ENCODE results near the gene OR1M1. TPM values are rescaled to one million over a fixed set of nuclear protein-coding genes. Genes with fewer than 3 reads are reported as not detected.

Gene OR1M1
- total RNA-seq, 3 donors from 2014 or later, result not detected

- no peak for TF ChIP-seq CTCF (IDR thresholded peaks at IDR 0.05)
- H3K4me3 ChIP-seq, result no peak overlapping the region
- DNase-seq (no peak), ATAC-seq (no peak)
- intact Hi-C loops (cut with DNase I, micrococcal nuclease), result no loop called here
- no peaks in the 10 kb centered on the region for H3K4me1 ChIP-seq (ENCODE audit: low read depth)
- H3K36me3 ChIP-seq (ENCODE audit: low read depth), result no peaks in the 10 kb centered on the region
- H3K9me3 ChIP-seq, result no peaks in the 10 kb centered on the region
Measured at GRCh38 chr19:9116547-9116946, 29.7 kb downstream of the OR1M1 start.

- H3K4me1 ChIP-seq (ENCODE audit: low read depth), result no peaks in the 10 kb centered on the region
- ATAC-seq, result no peak
- intact Hi-C loops (cut with DNase I, micrococcal nuclease), result no loop called here
- TF ChIP-seq CTCF (IDR thresholded peaks at IDR 0.05), result no peak
- H3K36me3 ChIP-seq (ENCODE audit: low read depth), result no peaks in the 10 kb centered on the region
- DNase-seq, result no peak
- no peaks in the 10 kb centered on the region for H3K9me3 ChIP-seq
- no peak within 1 kb of the TSS for H3K4me3 ChIP-seq
Measured at GRCh38 chr19:9126900-9127405, 40.1 kb downstream of the OR1M1 start, which contains the start of gene OR7G3. OR7G3 (minus strand) TSS chr19:9126950; CDS start chr19:9126950, 0 bp downstream.

GRCh38 chr19:9128171-9128570 is 41.3 kb downstream of the OR1M1 start:
- no peaks in the 10 kb centered on the region for H3K36me3 ChIP-seq (ENCODE audit: low read depth)
- no peak for TF ChIP-seq CTCF (IDR thresholded peaks at IDR 0.05)
- no peaks in the 10 kb centered on the region for H3K9me3 ChIP-seq
- no peak overlapping the region for H3K4me3 ChIP-seq
- H3K4me1 ChIP-seq (ENCODE audit: low read depth), result no peaks in the 10 kb centered on the region
- intact Hi-C loops (cut with DNase I, micrococcal nuclease), result no loop called here
- ATAC-seq (no peak), DNase-seq (no peak)

- Histone ChIP-seq H3K9me3 (no peaks in the 10 kb centered on the region), H3K36me3 (ENCODE audit: low read depth) (no peaks in the 10 kb centered on the region), H3K4me3 (no peak overlapping the region), H3K4me1 (ENCODE audit: low read depth) (no peaks in the 10 kb centered on the region)
- intact Hi-C loops (cut with DNase I, micrococcal nuclease), result no loop called here
- TF ChIP-seq CTCF (IDR thresholded peaks at IDR 0.05), result no peak
- no peak for ATAC-seq
- DNase-seq, result no peak
Measured at GRCh38 chr19:9130965-9131364, 44.1 kb downstream of the OR1M1 start.

GRCh38 chr19:9132422-9132821 is 45.6 kb downstream of the OR1M1 start:
- intact Hi-C loops (cut with DNase I, micrococcal nuclease), result no loop called here
- TF ChIP-seq CTCF (IDR thresholded peaks at IDR 0.05), result no peak
- no peak overlapping the region for H3K4me3 ChIP-seq
- no peaks in the 10 kb centered on the region for H3K36me3 ChIP-seq (ENCODE audit: low read depth)
- DNase-seq, result no peak
- ATAC-seq, result no peak
- no peaks in the 10 kb centered on the region for H3K4me1 ChIP-seq (ENCODE audit: low read depth)
- H3K9me3 ChIP-seq, result no peaks in the 10 kb centered on the region

GRCh38 chr19:9139609-9140158 is 52.8 kb downstream of the OR1M1 start:
- Histone ChIP-seq H3K4me3 (peak overlapping the region; percentile 65), H3K9me3 (peaks cover 10% of the 10 kb centered on the region), H3K4me1 (ENCODE audit: low read depth) (peaks cover 15% of the 10 kb centered on the region), H3K36me3 (ENCODE audit: low read depth) (no peaks in the 10 kb centered on the region)
- intact Hi-C loops (cut with DNase I, micrococcal nuclease), result no loop called here
- DNase-seq, result no peak
- TF ChIP-seq CTCF (IDR thresholded peaks at IDR 0.05), result no peak
- ATAC-seq, result no peak
